IMR-90 (cell line): ENCODE data around the gene HECW1.

Experiments used
- BHLHE40 ChIP-seq: fragments of 150-350 bp; IDR thresholded peaks from 2 replicates; pipeline ENCODE4 v1.6.1; 2016; ENCODE audit warnings: mild to moderate bottlenecking, low read depth, low read length
- CEBPB ChIP-seq: IDR thresholded peaks from 2 replicates; pipeline ENCODE4 v1.6.1; 2012; ENCODE audit warnings: low read depth, low read length, improper control_type of control experiment
- FOS ChIP-seq: fragments of 150-350 bp; IDR thresholded peaks from 2 replicates; pipeline ENCODE4 v1.6.1; 2016; ENCODE audit warnings: low read depth, low read length
- MXI1 ChIP-seq: IDR thresholded peaks from 2 replicates; pipeline ENCODE4 v1.6.1; 2012; ENCODE audit warnings: low read depth, mild to moderate bottlenecking, low read length, moderate library complexity, borderline replicate concordance
- POLR2A ChIP-seq: IDR thresholded peaks from 2 replicates; pipeline ENCODE4 v1.6.1; 2012; ENCODE audit warnings: mild to moderate bottlenecking, low read depth, low read length
- RAD21 ChIP-seq: IDR thresholded peaks from 2 replicates; pipeline ENCODE4 v1.6.1; 2012; ENCODE audit warnings: low read length, improper control_type of control experiment
- RCOR1 ChIP-seq: IDR thresholded peaks from 2 replicates; pipeline ENCODE4 v1.6.1; 2012; ENCODE audit warnings: mild to moderate bottlenecking, low read length, improper control_type of control experiment; ENCODE audit not compliant: insufficient replicate concordance
- RFX5 ChIP-seq: IDR thresholded peaks from 2 replicates; pipeline ENCODE4 v1.8.0; 2012; ENCODE audit warnings: low read depth, mild to moderate bottlenecking, low read length, moderate library complexity
- SMC3 ChIP-seq: fragments of 150-350 bp; IDR thresholded peaks from 2 replicates; pipeline ENCODE4 v1.6.1; 2016; ENCODE audit warnings: low read depth, mild to moderate bottlenecking, antibody characterized with exemption, low read length, moderate library complexity
- TF ChIP-seq, protein P1 (sequence below): conservative IDR thresholded peaks from 2 replicates; pipeline ENCODE4 v1.5.1; 2012; ENCODE audit warnings: mild to moderate bottlenecking, low read depth, low read length, improper control_type of control experiment
- TF ChIP-seq, protein P2 (sequence below): fragments of 150-350 bp; IDR thresholded peaks from 2 replicates; pipeline ENCODE4 v1.6.1; 2017; ENCODE audit warnings: mild to moderate bottlenecking, antibody characterized with exemption, low read length, low read depth

DNA sequence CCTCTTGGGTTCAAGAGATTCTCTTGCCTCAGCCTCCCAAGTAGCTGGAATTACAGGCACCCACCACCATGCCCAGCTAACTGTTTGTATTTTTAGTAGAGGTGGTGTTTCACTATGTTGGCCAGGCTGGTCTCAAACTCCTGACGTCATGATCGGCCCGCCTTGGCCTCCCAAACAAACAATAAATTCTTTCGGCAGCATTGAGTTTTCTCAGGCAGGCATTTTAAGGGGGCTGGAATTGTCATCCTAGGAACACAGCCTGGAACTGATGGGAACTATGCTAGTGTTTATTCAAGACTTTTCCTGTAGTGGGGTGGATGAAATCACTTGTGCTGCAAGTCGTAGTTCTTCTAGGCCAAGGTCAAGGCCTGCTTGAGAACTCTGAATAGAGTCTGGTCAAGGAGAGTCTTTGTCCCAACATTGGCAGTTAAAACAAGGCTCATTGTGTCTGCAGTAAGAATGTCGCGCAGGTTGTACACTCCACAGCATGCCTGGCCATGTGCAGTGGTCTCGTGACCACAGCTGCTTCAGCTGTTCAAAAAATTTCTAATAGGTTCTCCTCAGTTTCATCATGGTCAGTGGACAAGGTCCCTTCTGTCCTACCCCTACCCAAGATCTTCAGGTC is 92.8 kb downstream of the HECW1 start:
- TF ChIP-seq, protein P1, sequence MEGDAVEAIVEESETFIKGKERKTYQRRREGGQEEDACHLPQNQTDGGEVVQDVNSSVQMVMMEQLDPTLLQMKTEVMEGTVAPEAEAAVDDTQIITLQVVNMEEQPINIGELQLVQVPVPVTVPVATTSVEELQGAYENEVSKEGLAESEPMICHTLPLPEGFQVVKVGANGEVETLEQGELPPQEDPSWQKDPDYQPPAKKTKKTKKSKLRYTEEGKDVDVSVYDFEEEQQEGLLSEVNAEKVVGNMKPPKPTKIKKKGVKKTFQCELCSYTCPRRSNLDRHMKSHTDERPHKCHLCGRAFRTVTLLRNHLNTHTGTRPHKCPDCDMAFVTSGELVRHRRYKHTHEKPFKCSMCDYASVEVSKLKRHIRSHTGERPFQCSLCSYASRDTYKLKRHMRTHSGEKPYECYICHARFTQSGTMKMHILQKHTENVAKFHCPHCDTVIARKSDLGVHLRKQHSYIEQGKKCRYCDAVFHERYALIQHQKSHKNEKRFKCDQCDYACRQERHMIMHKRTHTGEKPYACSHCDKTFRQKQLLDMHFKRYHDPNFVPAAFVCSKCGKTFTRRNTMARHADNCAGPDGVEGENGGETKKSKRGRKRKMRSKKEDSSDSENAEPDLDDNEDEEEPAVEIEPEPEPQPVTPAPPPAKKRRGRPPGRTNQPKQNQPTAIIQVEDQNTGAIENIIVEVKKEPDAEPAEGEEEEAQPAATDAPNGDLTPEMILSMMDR, result no peak
- TF ChIP-seq RAD21 (no peak), FOS (no peak), POLR2A (no peak), RCOR1 (no peak), SMC3 (no peak), CEBPB (no peak), BHLHE40 (no peak), MXI1 (no peak), RFX5 (no peak)
- TF ChIP-seq, protein P2, sequence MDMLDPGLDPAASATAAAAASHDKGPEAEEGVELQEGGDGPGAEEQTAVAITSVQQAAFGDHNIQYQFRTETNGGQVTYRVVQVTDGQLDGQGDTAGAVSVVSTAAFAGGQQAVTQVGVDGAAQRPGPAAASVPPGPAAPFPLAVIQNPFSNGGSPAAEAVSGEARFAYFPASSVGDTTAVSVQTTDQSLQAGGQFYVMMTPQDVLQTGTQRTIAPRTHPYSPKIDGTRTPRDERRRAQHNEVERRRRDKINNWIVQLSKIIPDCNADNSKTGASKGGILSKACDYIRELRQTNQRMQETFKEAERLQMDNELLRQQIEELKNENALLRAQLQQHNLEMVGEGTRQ, result no peak
